K562 (cell line): ENCODE data around the gene VIM. TPM values are rescaled to one million over a fixed set of nuclear protein-coding genes. Genes with fewer than 3 reads are reported as not detected.
A peak's percentile ranks its signal among the peaks of the same experiment; 100 is the strongest.

Source experiments
- BHLHE40 ChIP-seq: IDR thresholded peaks from 2 replicates; pipeline ENCODE4 v1.6.1; 2011; ENCODE audit warnings: low read length, improper control_type of control experiment
- CBFA2T3 ChIP-seq: fragments of 450-650 bp; IDR thresholded peaks from 2 replicates; pipeline ENCODE4 v1.6.1; 2017
- CBFB ChIP-seq: sonication (generic); formaldehyde crosslinking; IDR thresholded peaks from 2 replicates; pipeline ENCODE4 v1.4.0; 2020; ENCODE audit warnings: mild to moderate bottlenecking, missing genetic modification reagents
- CHD2 ChIP-seq: IDR thresholded peaks from 2 replicates; pipeline ENCODE4 v1.6.1; 2011; ENCODE audit warnings: low read depth, low read length
- FOXP4 ChIP-seq: sonication (generic); formaldehyde crosslinking; IDR thresholded peaks from 2 replicates; pipeline ENCODE4 v1.8.0; 2022; ENCODE audit warnings: mild to moderate bottlenecking, missing genetic modification reagents, borderline replicate concordance
- HMGN3 ChIP-seq: IDR thresholded peaks from 2 replicates; pipeline ENCODE4 v1.6.1; 2011; ENCODE audit warnings: borderline replicate concordance, low read depth, mild to moderate bottlenecking, mixed read lengths, low read length; ENCODE audit not compliant: insufficient read length; ENCODE audit errors: extremely low read depth
- PML ChIP-seq: IDR thresholded peaks from 2 replicates; pipeline ENCODE4 v1.6.1; 2012; ENCODE audit warnings: low read length, inconsistent platforms
- PTRF ChIP-seq: fragments of 450-650 bp; IDR thresholded peaks from 2 replicates; pipeline ENCODE4 v1.6.1; 2016; ENCODE audit warnings: mild to moderate bottlenecking, missing genetic modification characterization, missing compliant biosample characterization
- PYGO2 ChIP-seq: fragments of 450-650 bp; IDR thresholded peaks from 2 replicates; pipeline ENCODE4 v1.6.1; 2016; ENCODE audit warnings: mild to moderate bottlenecking, missing genetic modification characterization, moderate library complexity, missing compliant biosample characterization
- RAD51 ChIP-seq: fragments of 450-650 bp; IDR thresholded peaks from 2 replicates; pipeline ENCODE4 v1.7.1; 2016; ENCODE audit warnings: low read depth, mild to moderate bottlenecking, borderline replicate concordance
- SAP30 ChIP-seq: fragments of 200-600 bp; sonication (generic); IDR thresholded peaks from 2 replicates; pipeline ENCODE4 v1.6.1; 2012; ENCODE audit warnings: borderline replicate concordance, low read depth, mild to moderate bottlenecking, moderate library complexity, low read length, control low read depth, inconsistent platforms; ENCODE audit not compliant: insufficient read depth, poor library complexity, severe bottlenecking
- TBL1XR1 ChIP-seq, 2 experiments: IDR thresholded peaks; 2 replicates each; pipeline ENCODE4 v1.6.1; 2012; ENCODE audit warnings: improper control_type of control experiment in 2 of 2, low read length in 2 of 2, mild to moderate bottlenecking in 1 of 2
- TFAP4 ChIP-seq: sonication (generic); formaldehyde crosslinking; IDR thresholded peaks from 2 replicates; pipeline ENCODE4 v1.8.0; 2022; ENCODE audit warnings: missing genetic modification reagents, mild to moderate bottlenecking, moderate library complexity, borderline replicate concordance
- TRIM24 ChIP-seq, 2 experiments: fragments of 450-650 bp; IDR thresholded peaks; 2 replicates each; pipeline ENCODE4 v1.6.1; 2016
- ZFP1 ChIP-seq: fragments of 450-650 bp; formaldehyde crosslinking; IDR thresholded peaks from 2 replicates; pipeline ENCODE4 v1.4.0; 2020; ENCODE audit warnings: mild to moderate bottlenecking, mixed read lengths
- ZNF24 ChIP-seq: fragments of 450-650 bp; IDR thresholded peaks from 2 replicates; pipeline ENCODE4 v1.6.1; 2016
- ZNF316 ChIP-seq: fragments of 450-650 bp; IDR thresholded peaks from 2 replicates; pipeline ENCODE4 v1.6.1; 2016
- ZNF347 ChIP-seq: fragments of 450-650 bp; formaldehyde crosslinking; IDR thresholded peaks from 2 replicates; pipeline ENCODE4 v1.4.0; 2020; ENCODE audit warnings: low read depth, mild to moderate bottlenecking, moderate library complexity
- ZNF407 ChIP-seq: fragments of 450-650 bp; IDR thresholded peaks from 2 replicates; pipeline ENCODE4 v1.6.1; 2016; ENCODE audit warnings: low read depth
- polyA plus RNA-seq, 8 experiments: library from polyadenylated mRNA; depleted of rRNA in 4 of 8; stranded (reverse) in 5 of 8; unstranded in 3 of 8; fragments of >200 nt; fragmentation: Nextera tagmentation in 2 of 8; fragmentation: Illumina TruSeq in 1 of 8; extraction: Ambion mirVana in 2 of 8; extraction: Trizol in 1 of 8; gene quantifications; 2 replicates each; pipeline versions ENCODE4 v1.2.1 to v1.2.3, GENCODE V29; 2011 to 2014; ENCODE audit warnings: inconsistent platforms in 1 of 8, missing spikeins in 1 of 8
- total RNA-seq, 7 experiments: library from RNA; depleted of rRNA in 6 of 7; stranded (reverse); fragments of >200 nt in 6 of 7; fragmentation: Illumina TruSeq in 2 of 7; extraction: Trizol in 2 of 7; gene quantifications; 2 replicates each; pipeline versions ENCODE4 v1.2.1 to v1.2.3, GENCODE V29; 2011 to 2021; ENCODE audit warnings: low replicate concordance in 1 of 7

Gene VIM
- total and polyA plus RNA-seq, 9 of the 15 experiments (the other 6 are each of a cell fraction or from before 2014, with no cell fraction given), result 86.0 to 621 (median 383) TPM

GRCh38 chr10:17244700-17245365 lies 16.8 kb downstream of the VIM start (continued):
- TF ChIP-seq ZNF407 (no peak), CBFA2T3 (peak; percentile 91), ZNF24 (no peak), HMGN3 (no peak), CHD2 (no peak), CBFB (CRISPR knock-in tag) (no peak), ZNF316 (no peak), FOXP4 (CRISPR knock-in tag) (no peak), RAD51 (no peak), PML (0 out of 2 replicates have a peak, but pooled peaks have one; percentile 54), PTRF (tag) (no peak), TRIM24 (IDR thresholded peaks at IDR 0.05) (peak; percentile 66 to 80; a peak in 2 of 4 replicates), ZNF347 (no peak), PYGO2 (tag) (no peak), TFAP4 (CRISPR knock-in tag) (no peak), BHLHE40 (no peak), TBL1XR1 (IDR thresholded peaks at IDR 0.05; ENCODE audit: low read length in 2 of 2) (0 out of 4 replicates have a peak, but pooled peaks of 1 of the 2 experiments have one; percentile 12), ZFP1 (CRISPR knock-in tag) (no peak), SAP30 (no peak)
